Colon (tissue), 2 donors: ENCODE data around the gene PGLYRP1.
A peak's percentile ranks its signal among the peaks of the same experiment; 100 is the strongest.

Experiments
- FAIRE-seq: peaks from 2 replicates; lab custom pipeline; 2012; peaks lifted over from hg19 to GRCh38; lab: Jason Lieb, UNC
- donor health status: control.
- donor health status: control.

The PGLYRP1 gene

DNA sequence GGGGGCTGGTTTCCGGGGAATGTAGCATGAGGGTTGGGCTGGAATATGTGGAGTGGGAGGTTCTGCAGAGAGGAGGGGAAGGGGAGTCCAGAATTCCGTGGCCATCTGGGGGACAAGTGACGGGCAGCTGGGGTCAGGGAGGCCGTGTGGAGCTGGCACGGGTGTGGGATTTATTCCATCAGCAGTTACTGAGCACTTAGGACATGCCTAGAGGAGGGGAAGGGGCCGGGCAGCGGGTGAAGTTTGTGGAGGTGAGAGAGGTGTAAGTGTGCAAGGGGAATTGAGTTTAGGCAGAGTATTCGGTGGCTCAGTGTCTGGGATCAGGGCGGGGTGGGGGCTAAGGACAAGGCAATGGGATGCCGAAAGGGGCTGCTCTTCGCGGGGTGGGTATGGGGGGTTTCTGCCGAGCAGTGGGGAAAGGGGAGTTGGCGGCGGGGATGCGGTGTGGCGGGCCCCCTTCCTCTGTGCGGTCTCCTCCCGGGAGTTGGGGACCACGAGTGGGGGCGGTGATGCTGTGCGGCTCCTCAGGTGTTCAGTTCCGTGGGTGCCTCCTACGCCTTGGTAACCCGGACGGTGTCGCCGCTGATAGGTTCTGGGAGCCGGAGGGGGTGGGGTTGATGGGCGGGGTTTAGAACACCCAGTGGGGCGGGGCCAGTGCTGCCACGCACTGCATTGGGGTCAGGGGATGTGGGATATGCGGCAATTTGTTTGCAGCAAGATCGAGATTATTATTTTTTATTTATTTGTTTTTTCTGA, 22.2 kb downstream of the PGLYRP1 start:
- FAIRE-seq, result no peak

DNA sequence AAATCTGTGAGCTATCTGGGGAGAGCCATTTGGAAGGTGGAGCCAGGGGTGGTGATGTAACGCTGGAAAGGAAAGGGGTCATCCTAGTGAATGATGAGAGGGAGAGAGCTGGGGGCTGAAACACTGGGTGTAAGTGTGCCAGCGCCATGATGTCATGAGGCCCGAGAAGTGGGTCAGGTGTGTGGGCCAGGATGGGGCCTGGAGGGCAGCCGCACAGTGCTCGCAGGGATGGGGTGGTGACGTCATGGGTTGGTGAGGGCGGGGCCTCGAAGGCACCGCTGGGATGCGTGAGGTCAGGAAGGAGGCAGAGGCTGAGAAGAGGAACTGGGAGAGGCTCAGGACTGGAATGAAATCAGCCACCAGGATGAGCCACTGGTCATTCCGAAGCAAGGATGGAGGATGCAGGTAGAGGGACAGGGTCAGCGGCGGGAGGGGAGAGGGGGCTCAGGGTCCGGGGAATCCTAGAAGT, 23.2 kb downstream of the PGLYRP1 start:
- no peak for FAIRE-seq

GRCh38 chr19:45998834-45999233, 24.0 kb downstream of the PGLYRP1 start:
- FAIRE-seq, result no peak

DNA sequence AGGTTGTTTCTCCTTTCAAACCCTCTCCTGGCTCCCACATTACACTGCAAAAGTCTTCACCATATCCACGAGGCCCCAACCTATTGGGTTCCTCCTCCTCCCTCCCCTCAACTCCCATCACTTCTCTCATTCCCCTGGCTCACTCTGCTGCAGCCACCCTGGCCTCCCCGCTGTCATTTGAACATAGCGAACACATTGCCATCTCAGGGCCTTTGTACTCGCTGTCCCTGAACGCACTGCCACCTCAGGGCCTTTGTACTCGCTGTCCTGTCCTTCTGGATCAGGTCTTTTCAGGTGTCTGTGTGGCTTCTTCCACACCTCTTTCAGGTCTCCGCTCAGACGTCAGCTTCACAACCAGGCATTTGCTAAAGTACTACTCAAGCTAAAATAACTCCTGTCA, 25.9 kb downstream of the PGLYRP1 start:
- no peak for FAIRE-seq

- FAIRE-seq, result no peak
Observed at GRCh38 chr19:45995715-45996385, 27.0 kb downstream of the PGLYRP1 start.

DNA sequence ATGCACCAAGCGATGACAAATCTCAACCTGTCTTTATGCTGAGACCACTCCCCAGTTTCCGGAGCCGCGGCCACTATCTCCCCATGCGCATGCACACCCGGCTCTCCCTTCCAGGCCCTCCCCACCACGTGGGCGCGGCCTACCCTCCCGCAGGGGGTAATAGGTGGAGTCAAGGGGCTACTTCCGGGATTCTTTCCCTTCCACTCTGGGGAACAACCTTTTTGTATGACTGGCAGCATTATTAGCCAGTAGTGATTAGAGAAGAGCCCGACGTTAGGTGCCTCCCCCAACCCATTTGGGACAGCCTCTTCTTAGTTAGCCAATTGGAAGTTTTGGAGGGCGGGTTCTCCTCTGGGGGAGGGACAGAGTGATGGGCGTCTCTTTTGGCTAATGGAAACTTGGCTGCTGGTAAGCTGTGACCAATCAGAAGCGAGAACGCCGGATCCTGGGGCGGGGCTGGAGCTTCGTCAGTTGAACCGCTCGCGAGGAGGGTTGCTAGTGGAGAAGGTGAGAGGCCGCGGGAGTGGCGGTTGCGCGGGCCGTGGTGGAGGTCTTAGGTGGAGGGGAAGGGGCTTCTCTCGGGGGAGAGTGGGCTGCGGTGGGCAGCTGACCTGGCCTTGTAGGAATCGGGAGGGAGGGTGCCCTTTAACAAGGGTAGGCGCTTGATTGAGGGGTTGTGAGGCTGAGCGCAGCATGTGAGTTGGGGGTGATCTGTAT, 27.7 kb downstream of the PGLYRP1 start, which contains the start of gene CCDC61:
Gene CCDC61, plus strand, starts transcription at position 470 of the 717 bp plus-strand sequence. CDS start 7,552 bp downstream, outside the sequence.
- peak; percentile 98 for FAIRE-seq

DNA sequence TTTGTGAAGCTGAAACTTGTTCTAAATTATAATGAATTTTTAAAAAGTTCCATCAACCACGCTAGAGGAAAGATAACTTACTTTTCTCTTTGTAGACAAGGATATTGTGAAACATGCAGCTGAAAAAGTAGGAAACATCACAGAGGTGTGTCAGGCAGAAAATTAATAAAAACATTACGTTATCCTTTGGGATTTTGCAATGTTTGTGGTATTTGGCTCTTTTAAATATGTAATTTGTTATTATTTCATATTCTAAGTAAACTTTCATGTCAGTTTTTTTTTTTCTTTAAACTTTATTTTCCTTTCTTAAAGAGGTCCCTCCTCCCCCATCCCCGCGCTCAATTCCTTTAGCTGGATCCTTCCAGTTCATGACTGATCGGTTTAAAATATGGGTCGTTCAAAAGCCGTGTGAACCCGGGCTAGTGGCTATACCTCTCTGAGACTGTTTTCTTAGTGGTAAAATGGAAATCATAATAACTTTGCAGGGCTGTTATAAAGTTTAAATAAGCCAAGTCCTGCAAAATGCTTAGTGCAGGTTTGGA, 28.3 kb downstream of the PGLYRP1 start:
- FAIRE-seq, result no peak

DNA sequence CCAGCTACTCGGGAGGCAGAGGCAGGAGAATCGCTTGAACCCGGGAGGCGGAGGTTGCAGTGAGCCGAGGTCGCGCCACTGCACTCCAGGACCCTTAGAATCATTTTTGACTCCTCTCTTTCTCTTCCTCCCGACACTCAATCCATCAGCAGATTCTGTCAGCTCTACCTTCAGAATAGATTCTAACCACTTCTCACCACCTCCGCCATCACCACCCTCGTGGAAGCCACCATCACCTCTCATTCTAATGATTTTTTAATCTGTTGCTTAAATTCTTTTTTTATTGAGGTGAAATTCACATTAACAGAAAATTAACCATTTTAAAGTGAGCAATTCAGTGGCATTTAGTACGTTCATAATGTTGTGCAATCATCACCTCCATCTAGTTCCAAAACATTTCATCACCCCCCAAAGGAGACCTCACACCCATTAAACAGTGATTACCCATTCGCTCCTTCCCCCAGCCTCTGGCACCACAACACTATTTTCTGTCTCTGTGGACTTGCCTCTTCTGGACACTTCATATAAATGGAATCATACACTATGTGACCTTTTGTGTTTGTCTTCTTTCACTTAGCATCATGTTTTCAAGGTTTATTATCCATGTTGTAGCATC, 32.6 kb downstream of the PGLYRP1 start:
- no peak for FAIRE-seq

DNA sequence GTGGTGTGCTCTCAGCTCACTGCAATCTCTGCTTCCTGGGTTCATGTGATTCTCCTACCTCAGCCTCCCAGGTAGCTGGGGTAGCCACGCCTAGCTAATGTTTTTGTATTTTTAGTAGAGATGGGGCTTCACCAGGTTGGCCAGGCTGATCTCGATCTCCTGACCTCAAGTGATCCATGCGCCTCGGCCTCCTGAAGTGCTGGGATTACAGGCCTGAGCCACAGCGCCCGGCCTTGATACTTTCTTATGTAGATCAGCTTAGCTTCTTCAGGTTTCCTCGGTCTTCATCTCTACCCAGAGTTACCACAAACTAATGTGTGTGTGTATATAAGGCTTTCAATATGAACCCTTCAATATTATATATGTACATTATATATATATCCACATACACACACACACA, 37.5 kb downstream of the PGLYRP1 start:
- no peak for FAIRE-seq

DNA sequence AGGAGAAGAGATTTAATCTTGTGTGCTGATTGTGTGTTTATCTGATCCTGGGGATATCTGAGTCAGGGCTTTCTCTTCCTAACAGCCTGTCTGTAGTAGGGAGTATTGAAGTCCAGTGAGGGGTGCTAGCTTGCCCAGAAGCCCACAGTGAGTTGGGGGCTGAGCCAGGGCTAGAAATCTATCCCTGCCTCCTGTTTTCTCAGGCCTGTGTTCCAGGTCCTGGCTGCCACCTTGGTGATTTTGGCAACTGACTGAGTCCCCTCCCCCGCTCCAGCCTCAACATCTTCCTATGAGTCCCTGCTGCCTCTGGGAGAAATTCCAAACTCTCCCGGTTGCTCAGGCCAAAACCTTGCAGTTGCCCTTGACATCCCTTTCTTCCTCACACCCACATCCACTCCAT, 41.5 kb downstream of the PGLYRP1 start:
- no peak for FAIRE-seq

DNA sequence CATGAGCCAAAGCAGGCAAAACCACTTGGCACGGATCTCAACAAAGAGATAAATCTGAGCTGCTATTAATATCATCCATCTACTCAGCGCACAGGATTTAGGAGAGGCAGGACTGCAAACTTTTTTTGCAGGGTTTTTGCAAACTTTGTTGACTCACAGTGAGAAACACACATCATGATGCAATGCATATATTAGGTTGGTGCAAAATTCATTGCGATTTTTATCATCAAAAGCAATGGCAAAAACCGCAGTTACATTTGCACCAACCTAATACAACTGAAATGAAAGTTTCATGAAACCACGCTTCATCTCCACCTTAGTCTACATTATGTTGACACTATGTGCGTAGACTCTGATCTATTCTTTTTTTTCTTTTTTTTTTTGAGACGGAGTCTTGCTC, 44.7 kb downstream of the PGLYRP1 start:
- FAIRE-seq, result no peak

DNA sequence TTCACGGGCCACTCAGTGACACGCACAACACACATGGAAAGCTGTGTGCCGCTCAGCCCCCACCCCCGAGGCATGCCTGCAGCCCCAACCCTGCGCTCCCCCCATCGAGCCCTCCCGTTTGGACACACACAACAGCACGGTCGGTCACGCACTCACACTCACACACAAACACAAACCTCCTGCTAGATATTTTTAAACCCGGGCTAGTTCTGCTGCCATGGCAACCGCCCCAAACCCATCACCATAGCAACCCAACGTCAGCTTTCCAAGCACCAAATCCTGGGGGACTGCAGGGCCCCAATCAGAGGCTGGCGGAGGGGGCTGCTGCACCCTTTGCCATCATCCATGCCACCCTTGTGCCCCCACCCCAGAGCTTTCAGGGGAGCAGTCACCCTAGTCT, 46.7 kb downstream of the PGLYRP1 start:
- FAIRE-seq, result no peak

- no peak for FAIRE-seq
Observed at GRCh38 chr19:45975306-45976070, 47.4 kb downstream of the PGLYRP1 start.

- no peak for FAIRE-seq
Observed at GRCh38 chr19:45973553-45974338, 49.1 kb downstream of the PGLYRP1 start, which contains the start of gene NOVA2. Gene NOVA2, minus strand, starts transcription at chr19:45973865. Its CDS starts 514 bp downstream, at chr19:45973351.

- FAIRE-seq, result no peak
Observed at GRCh38 chr19:45972947-45973540, 49.8 kb downstream of the PGLYRP1 start.

- no peak for FAIRE-seq
Observed at GRCh38 chr19:45972081-45972946, 50.5 kb downstream of the PGLYRP1 start.

DNA sequence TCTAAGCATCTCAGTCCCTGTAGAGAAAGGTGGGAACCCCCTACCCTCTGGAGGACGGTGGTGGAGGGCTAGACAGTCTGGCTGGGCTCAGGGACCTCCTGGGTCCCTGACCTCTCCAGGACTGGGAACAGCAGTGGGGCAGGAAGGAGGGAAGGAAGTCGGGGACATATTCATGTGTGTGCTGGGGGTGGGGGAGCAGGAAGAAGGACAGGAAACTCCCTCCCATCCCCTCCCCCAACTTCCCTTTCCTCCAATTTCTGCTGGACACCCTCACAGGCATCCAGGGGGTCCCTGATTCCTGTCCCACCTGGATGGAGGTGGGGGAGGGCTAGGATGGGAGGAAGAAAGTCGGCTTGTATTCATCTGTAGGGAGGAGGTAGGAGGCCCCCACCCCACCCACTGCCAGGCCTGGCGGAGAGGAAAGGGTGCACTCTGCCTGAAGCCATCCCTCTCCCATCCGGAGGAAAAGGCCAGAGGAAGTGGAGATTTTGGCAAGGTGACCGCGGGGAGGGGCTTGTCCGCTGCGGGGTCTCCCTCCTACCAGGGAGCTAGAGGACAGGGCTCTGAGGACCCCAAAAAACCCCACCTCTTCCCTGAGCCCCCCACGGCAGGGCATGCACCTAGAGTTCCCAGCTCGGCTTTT, 51.5 kb downstream of the PGLYRP1 start:
- FAIRE-seq, result no peak

GRCh38 chr19:45969676-45970075, 53.2 kb downstream of the PGLYRP1 start:
- FAIRE-seq, result no peak
